GM20000 (cell line): ENCODE results near the gene RBM28.
A peak's percentile ranks its signal among the peaks of the same experiment; 100 is the strongest.

Source experiments
- DNase-seq: peaks from one replicate; pipeline ENCODE4 v3.0.0; 2012; ENCODE audit warnings: low spot score
- TF ChIP-seq, protein P1 (sequence below): IDR thresholded peaks from 2 replicates; pipeline ENCODE4 v1.5.1; 2012; ENCODE audit warnings: mild to moderate bottlenecking, control low read depth; ENCODE audit errors: extremely low read depth, missing control alignments

Gene RBM28, protein sequence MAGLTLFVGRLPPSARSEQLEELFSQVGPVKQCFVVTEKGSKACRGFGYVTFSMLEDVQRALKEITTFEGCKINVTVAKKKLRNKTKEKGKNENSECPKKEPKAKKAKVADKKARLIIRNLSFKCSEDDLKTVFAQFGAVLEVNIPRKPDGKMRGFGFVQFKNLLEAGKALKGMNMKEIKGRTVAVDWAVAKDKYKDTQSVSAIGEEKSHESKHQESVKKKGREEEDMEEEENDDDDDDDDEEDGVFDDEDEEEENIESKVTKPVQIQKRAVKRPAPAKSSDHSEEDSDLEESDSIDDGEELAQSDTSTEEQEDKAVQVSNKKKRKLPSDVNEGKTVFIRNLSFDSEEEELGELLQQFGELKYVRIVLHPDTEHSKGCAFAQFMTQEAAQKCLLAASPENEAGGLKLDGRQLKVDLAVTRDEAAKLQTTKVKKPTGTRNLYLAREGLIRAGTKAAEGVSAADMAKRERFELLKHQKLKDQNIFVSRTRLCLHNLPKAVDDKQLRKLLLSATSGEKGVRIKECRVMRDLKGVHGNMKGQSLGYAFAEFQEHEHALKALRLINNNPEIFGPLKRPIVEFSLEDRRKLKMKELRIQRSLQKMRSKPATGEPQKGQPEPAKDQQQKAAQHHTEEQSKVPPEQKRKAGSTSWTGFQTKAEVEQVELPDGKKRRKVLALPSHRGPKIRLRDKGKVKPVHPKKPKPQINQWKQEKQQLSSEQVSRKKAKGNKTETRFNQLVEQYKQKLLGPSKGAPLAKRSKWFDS

DNA sequence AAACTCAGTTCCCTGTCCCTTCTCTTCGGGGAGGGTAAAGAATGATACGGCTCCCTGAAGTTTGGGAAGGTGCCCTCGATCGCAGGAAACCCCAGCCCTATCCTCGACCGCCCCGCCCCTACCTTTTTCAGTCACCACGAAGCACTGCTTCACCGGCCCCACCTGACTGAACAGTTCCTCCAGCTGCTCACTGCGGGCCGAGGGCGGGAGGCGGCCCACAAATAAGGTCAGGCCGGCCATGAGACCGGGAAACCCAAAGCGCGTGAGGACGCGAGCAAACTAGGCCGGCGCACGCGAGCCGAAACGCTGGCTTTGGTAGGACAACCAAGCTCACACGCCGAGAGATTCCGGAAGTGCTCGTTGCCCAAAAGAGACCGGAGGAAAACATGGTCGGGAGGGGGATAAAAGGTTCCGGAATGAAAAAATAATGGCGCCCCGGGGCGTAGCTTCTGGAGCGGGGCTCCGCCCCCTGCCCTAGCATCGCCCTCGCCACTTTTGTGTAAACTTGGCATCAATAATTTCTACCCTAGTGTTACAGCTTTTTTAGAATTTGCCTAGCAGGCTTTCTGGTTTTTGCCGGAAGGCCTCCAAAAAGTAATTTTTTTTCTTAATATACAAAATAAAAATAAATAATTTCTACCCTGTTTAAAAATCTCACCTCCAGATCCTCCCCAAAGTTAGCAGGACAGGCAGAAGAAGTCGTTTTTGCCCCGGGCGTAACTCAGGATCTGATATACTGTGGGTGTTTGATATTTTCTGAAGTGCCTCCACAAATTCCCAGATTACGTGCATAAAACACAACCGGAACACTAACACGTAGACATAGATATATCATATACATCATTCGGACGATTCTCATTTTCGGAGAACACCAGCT is at the start of gene RBM28:
Gene RBM28 (minus strand): TSS at position 355 of the 877 bp plus-strand sequence. CDS start 115 bp downstream, at position 240.
- peak; percentile 93 for DNase-seq
- TF ChIP-seq, protein P1, sequence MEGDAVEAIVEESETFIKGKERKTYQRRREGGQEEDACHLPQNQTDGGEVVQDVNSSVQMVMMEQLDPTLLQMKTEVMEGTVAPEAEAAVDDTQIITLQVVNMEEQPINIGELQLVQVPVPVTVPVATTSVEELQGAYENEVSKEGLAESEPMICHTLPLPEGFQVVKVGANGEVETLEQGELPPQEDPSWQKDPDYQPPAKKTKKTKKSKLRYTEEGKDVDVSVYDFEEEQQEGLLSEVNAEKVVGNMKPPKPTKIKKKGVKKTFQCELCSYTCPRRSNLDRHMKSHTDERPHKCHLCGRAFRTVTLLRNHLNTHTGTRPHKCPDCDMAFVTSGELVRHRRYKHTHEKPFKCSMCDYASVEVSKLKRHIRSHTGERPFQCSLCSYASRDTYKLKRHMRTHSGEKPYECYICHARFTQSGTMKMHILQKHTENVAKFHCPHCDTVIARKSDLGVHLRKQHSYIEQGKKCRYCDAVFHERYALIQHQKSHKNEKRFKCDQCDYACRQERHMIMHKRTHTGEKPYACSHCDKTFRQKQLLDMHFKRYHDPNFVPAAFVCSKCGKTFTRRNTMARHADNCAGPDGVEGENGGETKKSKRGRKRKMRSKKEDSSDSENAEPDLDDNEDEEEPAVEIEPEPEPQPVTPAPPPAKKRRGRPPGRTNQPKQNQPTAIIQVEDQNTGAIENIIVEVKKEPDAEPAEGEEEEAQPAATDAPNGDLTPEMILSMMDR = no peak

DNA sequence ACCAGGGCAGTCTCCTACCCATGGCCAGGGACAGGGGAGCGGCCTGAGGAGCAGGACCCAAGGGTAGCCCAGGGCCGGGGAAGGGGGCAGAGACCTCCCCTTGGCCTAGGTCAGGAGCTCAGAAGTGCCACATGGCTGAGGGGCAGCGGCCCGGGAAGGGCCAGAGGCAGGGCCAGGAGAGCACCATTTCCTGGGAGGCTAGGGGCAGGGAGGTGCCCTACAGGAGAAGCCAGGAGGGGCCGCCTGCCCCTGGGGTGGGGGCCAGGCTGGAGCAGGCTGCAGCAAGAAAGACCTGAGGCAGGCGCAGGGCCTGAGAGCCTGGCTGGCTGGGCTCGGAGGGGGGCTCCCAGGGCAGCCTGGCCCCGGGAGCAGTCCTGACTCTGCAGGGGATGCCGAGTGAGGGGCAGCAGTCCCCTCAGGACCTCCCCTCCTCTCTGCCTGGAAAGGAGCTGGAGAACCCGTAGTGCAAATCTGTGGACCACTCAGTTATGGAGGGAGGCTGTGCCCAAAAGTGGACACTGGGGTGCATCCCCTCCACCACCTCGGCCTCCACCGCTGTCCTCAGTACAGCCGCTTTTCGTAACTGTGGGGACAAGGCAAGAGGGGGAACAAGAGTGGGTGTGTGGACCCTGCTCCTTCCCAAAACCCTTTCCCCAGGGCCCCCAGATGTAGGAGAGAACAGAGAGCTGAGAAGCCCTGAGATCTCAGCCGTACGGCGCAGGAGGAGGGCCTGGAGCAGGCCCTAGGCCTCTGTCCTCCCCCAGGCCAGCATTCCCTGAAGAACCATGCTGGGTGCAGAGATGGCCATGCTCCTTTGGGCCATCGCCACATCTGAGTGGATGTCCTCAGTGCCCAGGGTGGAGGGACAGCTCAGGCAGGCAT is 49.0 kb upstream of the RBM28 start:
- TF ChIP-seq, protein P1 = no peak
- DNase-seq = no peak

DNA sequence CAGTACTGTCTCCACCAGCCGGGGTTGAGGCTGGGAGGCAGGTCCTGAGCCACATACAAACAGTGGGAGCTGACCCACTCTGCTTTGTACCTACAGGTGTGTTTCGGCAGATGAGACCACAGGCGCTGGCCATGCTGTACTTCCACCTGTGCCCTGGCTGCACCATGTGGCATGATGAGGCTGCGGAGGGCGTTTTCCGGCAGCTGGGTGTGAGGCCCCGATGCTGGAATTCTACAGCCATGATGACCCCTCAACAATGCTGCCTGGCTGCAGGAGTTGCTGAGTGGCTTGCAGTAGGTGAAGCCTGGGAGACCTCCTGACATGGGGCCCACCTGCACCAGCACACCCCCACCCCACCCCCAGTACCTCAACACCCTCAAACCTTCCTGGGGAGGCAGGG is 48.1 kb upstream of the RBM28 start:
- TF ChIP-seq, protein P1 = no peak
- no peak for DNase-seq

DNA sequence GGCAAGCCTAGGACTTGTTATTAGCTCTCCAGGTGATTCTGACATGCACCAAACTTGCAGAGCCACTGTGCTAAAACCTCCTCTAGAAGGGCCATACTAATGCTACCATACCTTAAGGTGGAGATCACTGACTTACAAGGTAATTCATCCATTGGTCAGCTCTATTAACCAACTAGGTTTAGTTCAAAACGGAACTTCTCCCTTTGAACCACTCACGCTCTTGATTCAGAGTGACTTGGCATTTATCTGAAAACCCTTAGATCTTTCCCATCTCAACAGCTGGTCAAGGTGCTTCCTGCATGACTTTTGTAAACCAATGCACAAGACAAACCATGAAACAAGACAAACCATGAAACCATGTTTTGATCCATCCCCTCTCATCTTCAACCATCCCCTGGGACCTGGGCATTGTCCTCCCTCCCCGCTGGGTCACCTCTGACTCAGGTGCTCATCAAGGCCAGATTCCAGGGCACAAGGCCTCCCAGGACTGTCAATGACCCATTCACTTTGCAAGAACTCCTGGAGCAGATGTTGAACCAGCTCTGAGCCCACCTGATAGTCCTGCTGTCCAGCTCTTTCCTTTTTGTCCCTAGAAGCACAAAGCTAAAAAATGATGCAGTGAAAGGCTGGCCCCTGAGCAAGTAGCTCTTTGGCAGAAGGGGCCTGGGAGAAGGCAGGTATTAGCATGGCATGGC is 47.3 kb upstream of the RBM28 start:
- TF ChIP-seq, protein P1 = no peak
- no peak for DNase-seq

DNA sequence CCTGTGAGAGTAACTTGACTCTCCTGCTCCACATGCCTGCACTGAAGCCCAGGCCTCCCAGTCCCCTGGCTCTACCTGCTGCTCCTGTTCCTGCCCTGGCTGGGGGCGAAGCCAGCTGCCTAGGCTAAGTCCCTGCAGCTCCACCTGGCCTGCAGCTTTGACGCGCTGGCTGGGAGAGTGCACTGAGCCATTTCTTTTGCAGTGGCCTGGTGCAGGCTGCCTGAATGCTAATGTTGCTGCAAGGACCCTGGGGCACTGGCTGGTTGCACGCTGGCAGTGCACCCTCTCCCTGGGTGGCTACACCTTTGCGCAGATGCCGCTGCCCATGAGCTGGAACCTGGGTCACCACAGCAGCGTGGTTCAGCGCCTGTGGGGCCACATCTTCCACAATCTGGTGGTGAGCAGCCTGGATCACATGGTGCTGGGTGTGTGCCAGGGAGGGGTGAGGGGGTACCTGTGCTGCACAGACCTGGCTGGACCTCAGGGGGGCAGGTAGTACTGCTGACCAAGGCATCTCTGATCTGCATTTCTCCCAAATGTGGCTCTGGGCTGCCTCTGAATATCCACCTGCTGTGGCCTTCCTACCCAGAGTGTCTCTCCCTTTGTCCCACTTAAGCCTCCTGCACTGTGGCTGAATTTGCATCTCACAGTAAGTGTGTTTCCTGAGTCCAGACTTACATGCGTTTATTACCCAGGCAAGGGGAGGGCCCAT is 46.1 kb upstream of the RBM28 start:
- TF ChIP-seq, protein P1 = no peak

More for the DNA sequence above, 46.1 kb upstream of the RBM28 start:
- DNase-seq = no peak
